DND-41 (cell line): ENCODE measurements around the gene STRA8.

Experiments
- EZH2 ChIP-seq: IDR thresholded peaks from 3 replicates; pipeline ENCODE4 v1.6.1; 2012; ENCODE audit warnings: borderline replicate concordance, low read depth, mild to moderate bottlenecking, moderate library complexity, low read length, inconsistent platforms; ENCODE audit not compliant: severe bottlenecking
- TF ChIP-seq, protein P1 (sequence below): IDR thresholded peaks from 2 replicates; pipeline ENCODE4 v1.5.1; 2012; ENCODE audit warnings: borderline replicate concordance, low read length, moderate library complexity, mild to moderate bottlenecking; ENCODE audit not compliant: poor library complexity, severe bottlenecking; ENCODE audit errors: extremely low read depth

GRCh38 chr7:135186261-135186540 is 47.4 kb upstream of the STRA8 start:
- TF ChIP-seq EZH2, result no peak
- TF ChIP-seq, protein P1, sequence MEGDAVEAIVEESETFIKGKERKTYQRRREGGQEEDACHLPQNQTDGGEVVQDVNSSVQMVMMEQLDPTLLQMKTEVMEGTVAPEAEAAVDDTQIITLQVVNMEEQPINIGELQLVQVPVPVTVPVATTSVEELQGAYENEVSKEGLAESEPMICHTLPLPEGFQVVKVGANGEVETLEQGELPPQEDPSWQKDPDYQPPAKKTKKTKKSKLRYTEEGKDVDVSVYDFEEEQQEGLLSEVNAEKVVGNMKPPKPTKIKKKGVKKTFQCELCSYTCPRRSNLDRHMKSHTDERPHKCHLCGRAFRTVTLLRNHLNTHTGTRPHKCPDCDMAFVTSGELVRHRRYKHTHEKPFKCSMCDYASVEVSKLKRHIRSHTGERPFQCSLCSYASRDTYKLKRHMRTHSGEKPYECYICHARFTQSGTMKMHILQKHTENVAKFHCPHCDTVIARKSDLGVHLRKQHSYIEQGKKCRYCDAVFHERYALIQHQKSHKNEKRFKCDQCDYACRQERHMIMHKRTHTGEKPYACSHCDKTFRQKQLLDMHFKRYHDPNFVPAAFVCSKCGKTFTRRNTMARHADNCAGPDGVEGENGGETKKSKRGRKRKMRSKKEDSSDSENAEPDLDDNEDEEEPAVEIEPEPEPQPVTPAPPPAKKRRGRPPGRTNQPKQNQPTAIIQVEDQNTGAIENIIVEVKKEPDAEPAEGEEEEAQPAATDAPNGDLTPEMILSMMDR, result no peak
